HepG2 (cell line): ENCODE data around the gene C1orf115. TPM values are rescaled to one million over a fixed set of nuclear protein-coding genes. Genes with fewer than 3 reads are reported as not detected.

Experiments
- BRCA1 ChIP-seq: sonication (generic); formaldehyde crosslinking; IDR thresholded peaks from 2 replicates; pipeline ENCODE4 v1.4.0; 2020; ENCODE audit warnings: missing genetic modification reagents
- CAMTA2 ChIP-seq: sonication (generic); formaldehyde crosslinking; IDR thresholded peaks from 2 replicates; pipeline ENCODE4 v1.4.0; 2020; ENCODE audit warnings: mild to moderate bottlenecking, missing genetic modification reagents, borderline replicate concordance
- CSRNP2 ChIP-seq: sonication (generic); formaldehyde crosslinking; conservative IDR thresholded peaks from 2 replicates; pipeline ENCODE4 v1.8.0; 2022; ENCODE audit warnings: low read depth, missing genetic modification reagents
- ESRRA ChIP-seq: sonication (generic); formaldehyde crosslinking; IDR thresholded peaks from 2 replicates; pipeline ENCODE4 v1.5.1; 2020; ENCODE audit warnings: mild to moderate bottlenecking, low read depth, missing genetic modification reagents
- FLYWCH1 ChIP-seq: sonication (generic); formaldehyde crosslinking; IDR thresholded peaks from 2 replicates; pipeline ENCODE4 v1.8.1; 2023; ENCODE audit warnings: mild to moderate bottlenecking, missing genetic modification reagents
- FOXK1 ChIP-seq: sonication (generic); formaldehyde crosslinking; IDR thresholded peaks from 2 replicates; pipeline ENCODE4 v1.4.0; 2020; ENCODE audit warnings: low read depth, missing genetic modification reagents, borderline replicate concordance
- HOXA9 ChIP-seq: sonication (generic); formaldehyde crosslinking; IDR thresholded peaks from 2 replicates; pipeline ENCODE4 v1.8.1; 2022; ENCODE audit warnings: missing genetic modification reagents, mild to moderate bottlenecking, moderate library complexity, borderline replicate concordance
- IKZF4 ChIP-seq: sonication (generic); formaldehyde crosslinking; IDR thresholded peaks from 2 replicates; pipeline ENCODE4 v1.5.1; 2020; ENCODE audit warnings: borderline replicate concordance, mild to moderate bottlenecking, low read depth, missing genetic modification reagents; ENCODE audit errors: not compliant biosample characterization
- MED8 ChIP-seq: sonication (generic); formaldehyde crosslinking; IDR thresholded peaks from 2 replicates; pipeline ENCODE4 v1.8.1; 2023; ENCODE audit warnings: mild to moderate bottlenecking, missing genetic modification reagents; ENCODE audit not compliant: insufficient replicate concordance
- SRSF9 ChIP-seq: fragments of 200-400 bp; formaldehyde crosslinking; IDR thresholded peaks from 2 replicates; pipeline ENCODE4 v1.6.1; 2018; ENCODE audit warnings: borderline replicate concordance, mild to moderate bottlenecking, low read depth, low read length; ENCODE audit not compliant: insufficient read depth, poor library complexity, severe bottlenecking
- TBL1XR1 ChIP-seq: fragments of 150-350 bp; IDR thresholded peaks from 2 replicates; pipeline ENCODE4 v1.6.1; 2014; ENCODE audit warnings: borderline replicate concordance, low read length; ENCODE audit not compliant: partially characterized antibody
- U2AF2 ChIP-seq: fragments of 200-400 bp; formaldehyde crosslinking; IDR thresholded peaks from 2 replicates; pipeline ENCODE4 v1.6.1; 2017; ENCODE audit warnings: low read depth, mild to moderate bottlenecking, low read length
- ZFP36 ChIP-seq: fragments of 150-350 bp; IDR thresholded peaks from 2 replicates; pipeline ENCODE4 v1.6.1; 2018; ENCODE audit warnings: borderline replicate concordance, low read length, low read depth; ENCODE audit not compliant: partially characterized antibody
- ZNF382 ChIP-seq: sonication (generic); formaldehyde crosslinking; IDR thresholded peaks from 2 replicates; pipeline ENCODE4 v1.5.0; 2020; ENCODE audit warnings: missing genetic modification reagents, mild to moderate bottlenecking, borderline replicate concordance
- ZNF7 ChIP-seq: IDR thresholded peaks from 2 replicates; pipeline ENCODE4 v1.6.1; 2016; ENCODE audit warnings: missing biosample characterization, missing genetic modification reagents
- polyA plus RNA-seq, 8 experiments: library from polyadenylated mRNA; depleted of rRNA in 3 of 8; stranded (reverse) in 7 of 8; unstranded in 1 of 8; fragments of >200 nt; fragmentation: Illumina TruSeq in 4 of 8; extraction: Trizol in 4 of 8; gene quantifications; 2 replicates each; pipeline versions ENCODE4 v1.2.1 to v1.2.3, GENCODE V29; 2011 to 2016; ENCODE audit warnings: low read depth in 4 of 8, missing spikeins in 1 of 8, mixed read lengths in 1 of 8; ENCODE audit not compliant: insufficient read depth in 1 of 8
- total RNA-seq, 5 experiments: library from RNA; depleted of rRNA; stranded (reverse); fragments of >200 nt; fragmentation: Illumina TruSeq; extraction: Trizol; gene quantifications; 2 replicates each; pipeline ENCODE4 v1.2.3, GENCODE V29; 2016; ENCODE audit warnings: low read depth in 1 of 5
- TF ChIP-seq, protein P1 (sequence below): sonication (generic); formaldehyde crosslinking; IDR thresholded peaks from 2 replicates; pipeline ENCODE4 v1.5.0; 2020; ENCODE audit warnings: mild to moderate bottlenecking, missing genetic modification reagents
- TF ChIP-seq, protein P2 (sequence below): sonication (generic); formaldehyde crosslinking; IDR thresholded peaks from 2 replicates; pipeline ENCODE4 v1.8.1; 2023; ENCODE audit warnings: mild to moderate bottlenecking, missing genetic modification reagents
- TF ChIP-seq, protein P3 (sequence below): IDR thresholded peaks from 2 replicates; pipeline ENCODE4 v1.6.1; 2016; ENCODE audit warnings: missing biosample characterization, missing genetic modification reagents, low read depth
- TF ChIP-seq, protein P4 (sequence below): sonication (generic); formaldehyde crosslinking; IDR thresholded peaks from 2 replicates; pipeline ENCODE4 v1.8.1; 2023; ENCODE audit warnings: mild to moderate bottlenecking, missing genetic modification reagents

Gene C1orf115
- total and polyA plus RNA-seq, 2 of the 13 experiments (the other 11 are each of a cell fraction or from before 2014, with no cell fraction given): 25.2 to 85.9 TPM

GRCh38 chr1:220734571-220735326 lies 44.6 kb downstream of the C1orf115 start (continued):
- TF ChIP-seq, protein P1, sequence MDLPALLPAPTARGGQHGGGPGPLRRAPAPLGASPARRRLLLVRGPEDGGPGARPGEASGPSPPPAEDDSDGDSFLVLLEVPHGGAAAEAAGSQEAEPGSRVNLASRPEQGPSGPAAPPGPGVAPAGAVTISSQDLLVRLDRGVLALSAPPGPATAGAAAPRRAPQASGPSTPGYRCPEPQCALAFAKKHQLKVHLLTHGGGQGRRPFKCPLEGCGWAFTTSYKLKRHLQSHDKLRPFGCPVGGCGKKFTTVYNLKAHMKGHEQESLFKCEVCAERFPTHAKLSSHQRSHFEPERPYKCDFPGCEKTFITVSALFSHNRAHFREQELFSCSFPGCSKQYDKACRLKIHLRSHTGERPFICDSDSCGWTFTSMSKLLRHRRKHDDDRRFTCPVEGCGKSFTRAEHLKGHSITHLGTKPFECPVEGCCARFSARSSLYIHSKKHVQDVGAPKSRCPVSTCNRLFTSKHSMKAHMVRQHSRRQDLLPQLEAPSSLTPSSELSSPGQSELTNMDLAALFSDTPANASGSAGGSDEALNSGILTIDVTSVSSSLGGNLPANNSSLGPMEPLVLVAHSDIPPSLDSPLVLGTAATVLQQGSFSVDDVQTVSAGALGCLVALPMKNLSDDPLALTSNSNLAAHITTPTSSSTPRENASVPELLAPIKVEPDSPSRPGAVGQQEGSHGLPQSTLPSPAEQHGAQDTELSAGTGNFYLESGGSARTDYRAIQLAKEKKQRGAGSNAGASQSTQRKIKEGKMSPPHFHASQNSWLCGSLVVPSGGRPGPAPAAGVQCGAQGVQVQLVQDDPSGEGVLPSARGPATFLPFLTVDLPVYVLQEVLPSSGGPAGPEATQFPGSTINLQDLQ (CRISPR knock-in tag): no peak
- TF ChIP-seq ZNF382 (CRISPR knock-in tag) (no peak), FOXK1 (CRISPR knock-in tag) (peak; percentile 73; the same call in 1 of the 2 replicates), ESRRA (CRISPR knock-in tag) (no peak), MED8 (no peak), SRSF9 (no peak), ZFP36 (no peak), ZNF7 (CRISPR knock-in tag) (peak; percentile 34; the same call in 1 of the 2 replicates), U2AF2 (no peak), BRCA1 (no peak), TBL1XR1 (no peak), CAMTA2 (CRISPR knock-in tag) (no peak), HOXA9 (CRISPR knock-in tag) (no peak), IKZF4 (no peak), CSRNP2 (CRISPR knock-in tag) (no peak), FLYWCH1 (CRISPR knock-in tag) (no peak)
- TF ChIP-seq, protein P2, sequence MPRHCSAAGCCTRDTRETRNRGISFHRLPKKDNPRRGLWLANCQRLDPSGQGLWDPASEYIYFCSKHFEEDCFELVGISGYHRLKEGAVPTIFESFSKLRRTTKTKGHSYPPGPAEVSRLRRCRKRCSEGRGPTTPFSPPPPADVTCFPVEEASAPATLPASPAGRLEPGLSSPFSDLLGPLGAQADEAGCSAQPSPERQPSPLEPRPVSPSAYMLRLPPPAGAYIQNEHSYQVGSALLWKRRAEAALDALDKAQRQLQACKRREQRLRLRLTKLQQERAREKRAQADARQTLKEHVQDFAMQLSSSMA: no peak
- TF ChIP-seq, protein P3, sequence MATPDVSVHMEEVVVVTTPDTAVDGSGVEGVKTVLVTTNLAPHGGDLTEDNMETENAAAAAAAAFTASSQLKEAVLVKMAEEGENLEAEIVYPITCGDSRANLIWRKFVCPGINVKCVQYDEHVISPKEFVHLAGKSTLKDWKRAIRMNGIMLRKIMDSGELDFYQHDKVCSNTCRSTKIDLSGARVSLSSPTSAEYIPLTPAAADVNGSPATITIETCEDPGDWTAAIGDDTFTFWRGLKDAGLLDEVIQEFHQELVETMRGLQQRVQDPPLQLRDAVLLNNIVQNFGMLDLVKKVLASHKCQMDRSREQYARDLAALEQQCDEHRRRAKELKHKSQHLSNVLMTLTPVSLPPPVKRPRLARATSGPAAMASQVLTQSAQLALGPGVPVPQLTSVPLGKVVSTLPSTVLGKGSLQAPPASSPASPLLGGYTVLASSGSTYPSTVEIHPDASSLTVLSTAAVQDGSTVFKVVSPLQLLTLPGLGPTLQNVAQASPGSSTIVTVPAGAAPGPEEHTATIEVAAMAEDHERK (CRISPR knock-in tag): no peak
- TF ChIP-seq, protein P4, sequence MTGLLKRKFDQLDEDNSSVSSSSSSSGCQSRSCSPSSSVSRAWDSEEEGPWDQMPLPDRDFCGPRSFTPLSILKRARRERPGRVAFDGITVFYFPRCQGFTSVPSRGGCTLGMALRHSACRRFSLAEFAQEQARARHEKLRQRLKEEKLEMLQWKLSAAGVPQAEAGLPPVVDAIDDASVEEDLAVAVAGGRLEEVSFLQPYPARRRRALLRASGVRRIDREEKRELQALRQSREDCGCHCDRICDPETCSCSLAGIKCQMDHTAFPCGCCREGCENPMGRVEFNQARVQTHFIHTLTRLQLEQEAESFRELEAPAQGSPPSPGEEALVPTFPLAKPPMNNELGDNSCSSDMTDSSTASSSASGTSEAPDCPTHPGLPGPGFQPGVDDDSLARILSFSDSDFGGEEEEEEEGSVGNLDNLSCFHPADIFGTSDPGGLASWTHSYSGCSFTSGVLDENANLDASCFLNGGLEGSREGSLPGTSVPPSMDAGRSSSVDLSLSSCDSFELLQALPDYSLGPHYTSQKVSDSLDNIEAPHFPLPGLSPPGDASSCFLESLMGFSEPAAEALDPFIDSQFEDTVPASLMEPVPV (CRISPR knock-in tag): no peak
